GM18907 (cell line): ENCODE results near the gene CAMTA1.

Experiments used
- ATAC-seq: cut with Tn5 transposase; IDR thresholded peaks from one replicate; pipeline ENCODE4 v1.9.1; 2021; ENCODE audit warnings: mild to moderate bottlenecking, moderate library complexity; ENCODE audit not compliant: unreplicated experiment

CAMTA1 gene

GRCh38 chr1:6779089-6779805, 6.0 kb upstream of the CAMTA1 start:
- ATAC-seq, result no peak

DNA sequence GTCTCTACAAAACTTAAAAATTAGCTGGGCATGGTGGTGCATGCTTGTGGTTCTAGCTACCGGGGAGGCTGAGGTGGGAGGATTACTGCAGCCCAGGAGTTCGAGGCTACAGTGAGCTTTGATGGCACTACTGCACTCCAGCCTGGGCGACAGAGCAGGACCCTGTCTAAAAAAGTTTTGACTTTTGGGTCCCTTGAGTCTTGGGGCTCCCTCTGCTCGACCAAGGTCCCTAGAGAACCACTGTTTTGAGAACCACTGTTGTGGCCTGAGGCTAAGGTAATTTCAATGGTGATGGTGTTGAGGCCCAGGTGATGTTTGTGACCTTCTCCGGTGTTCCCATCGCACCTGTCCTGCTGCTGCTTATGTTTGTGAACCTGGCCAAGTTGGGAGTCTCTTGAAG, 3.1 kb upstream of the CAMTA1 start:
- ATAC-seq, result no peak

DNA sequence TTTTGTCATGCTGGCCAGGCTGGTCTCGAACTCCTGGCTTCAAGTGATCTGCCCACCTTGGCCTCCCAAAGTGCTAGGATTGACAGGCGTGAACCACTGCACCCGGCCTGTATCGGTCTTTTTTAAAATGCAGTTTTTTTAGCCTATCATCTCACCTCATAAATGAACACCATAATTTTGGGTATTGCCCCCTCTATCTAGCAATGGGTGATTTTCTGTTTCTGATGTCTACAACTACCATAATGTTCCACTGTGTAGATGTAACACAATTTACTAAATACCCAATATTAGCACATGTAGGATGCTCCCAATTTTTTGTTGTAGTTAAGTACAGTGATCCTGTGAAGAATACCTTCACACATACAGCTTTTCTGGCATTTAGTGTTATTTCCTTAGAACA, 2.0 kb upstream of the CAMTA1 start:
- ATAC-seq, result no peak

DNA sequence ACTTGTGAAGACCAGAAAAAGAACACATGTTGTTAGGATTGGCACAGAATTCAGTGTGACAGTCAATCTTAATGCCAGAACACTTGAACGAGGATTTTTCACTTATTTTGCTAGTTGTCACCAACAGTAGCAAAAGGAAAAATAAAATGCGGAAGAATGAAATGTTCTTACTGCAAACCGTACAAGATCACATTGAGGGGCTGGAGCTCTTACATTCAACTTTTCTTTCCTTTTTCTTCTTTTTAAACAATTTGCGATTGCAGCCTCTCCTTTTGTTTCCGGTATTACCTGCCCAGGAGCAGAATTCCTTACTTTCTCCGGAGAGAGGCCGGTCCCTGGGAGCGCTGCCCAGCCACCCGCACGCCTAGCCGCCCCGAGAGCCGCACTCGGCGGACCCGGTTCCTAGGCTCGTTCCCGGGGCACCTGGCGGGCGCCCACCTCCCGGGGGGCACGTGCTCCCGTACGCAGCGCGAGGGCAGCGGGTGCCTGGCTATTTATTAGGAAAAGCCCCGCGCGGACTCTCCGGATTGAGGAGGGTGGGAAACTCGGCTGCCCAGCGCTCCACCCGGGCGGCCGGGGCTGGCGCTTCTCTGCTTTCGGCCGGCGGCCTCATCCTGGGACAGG, 1.2 kb upstream of the CAMTA1 start:
- peak; percentile 20 for ATAC-seq

GRCh38 chr1:6784560-6785317, 515 bp upstream of the CAMTA1 start:
- ATAC-seq, result peak; percentile 76

DNA sequence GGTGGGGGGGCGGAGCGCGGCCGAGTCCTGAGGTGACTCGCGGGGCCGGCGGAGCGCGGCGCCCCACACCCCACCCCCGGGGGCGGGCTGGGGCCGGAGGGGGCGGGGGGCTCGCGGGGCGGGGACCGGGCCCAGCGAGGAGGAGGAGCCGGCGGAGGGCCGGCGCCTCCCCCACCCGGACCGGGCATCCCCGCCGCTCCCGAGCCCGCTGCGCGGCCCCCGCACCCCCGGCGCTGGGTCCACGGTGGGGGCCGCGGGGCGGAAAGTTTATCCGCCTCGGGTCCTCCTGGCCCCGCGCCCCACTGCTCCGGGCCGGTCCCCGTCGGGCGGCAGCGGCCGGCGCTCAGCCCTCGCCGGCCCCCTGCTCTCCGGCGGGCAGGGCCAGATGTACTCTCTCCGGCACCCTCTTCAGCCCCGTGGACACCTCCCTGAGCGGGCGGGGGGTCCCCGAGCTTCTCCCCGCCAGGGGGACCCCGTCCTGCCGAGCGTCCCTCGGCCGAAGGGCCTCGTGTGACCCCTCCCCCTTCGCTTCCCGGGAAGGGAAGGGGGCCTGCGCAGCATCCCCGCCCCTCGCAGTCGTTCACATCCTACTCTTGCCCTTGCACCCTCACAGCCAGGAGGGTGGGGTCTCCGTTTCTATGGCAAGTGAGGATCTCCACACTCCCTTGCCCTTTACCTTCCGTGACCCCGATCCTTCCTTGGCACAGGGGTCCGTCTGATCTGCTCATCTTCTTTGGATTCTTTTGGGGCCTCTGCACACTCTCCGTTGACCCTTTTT, 663 bp downstream of the CAMTA1 start:
- ATAC-seq, result peak; percentile 8

DNA sequence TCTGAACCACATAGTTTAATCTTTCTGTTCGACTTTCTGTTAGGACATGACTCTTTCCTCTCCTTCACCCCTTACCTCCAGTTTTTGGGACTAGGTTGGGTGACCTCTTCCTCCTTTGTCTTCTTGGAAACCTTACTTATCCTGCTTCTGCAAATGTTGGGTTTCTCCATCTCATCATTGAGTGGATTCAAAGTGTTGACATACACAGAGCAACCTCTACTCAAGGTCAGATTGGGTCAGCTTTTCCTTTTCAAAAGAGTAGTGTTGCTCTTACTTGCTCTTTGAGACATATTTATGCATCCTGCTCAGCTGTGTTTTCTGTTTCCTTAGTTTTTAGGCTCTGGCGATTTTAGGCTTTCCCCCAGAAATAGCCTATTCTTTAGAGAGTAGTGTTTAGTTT, 3.7 kb downstream of the CAMTA1 start:
- no peak for ATAC-seq

DNA sequence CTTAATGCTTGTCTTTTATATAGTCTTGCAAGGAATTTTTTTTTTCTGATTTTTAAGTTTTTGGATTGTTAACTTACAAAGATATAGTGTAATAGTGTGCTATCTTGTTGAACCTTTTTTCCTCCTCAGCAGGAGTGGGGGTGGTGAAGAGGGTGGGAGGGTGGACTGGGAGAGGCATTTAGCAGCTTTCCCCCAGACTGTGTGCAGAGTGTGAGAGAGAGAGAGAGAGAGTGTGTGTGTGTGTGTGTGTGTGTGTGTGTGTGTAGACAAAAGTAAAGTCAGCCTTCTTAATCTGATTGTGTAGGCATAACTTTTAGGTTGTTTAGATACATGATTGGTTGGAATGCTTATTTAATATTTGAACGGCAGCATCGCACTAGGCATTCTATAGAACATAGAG, 4.9 kb downstream of the CAMTA1 start:
- ATAC-seq, result no peak

DNA sequence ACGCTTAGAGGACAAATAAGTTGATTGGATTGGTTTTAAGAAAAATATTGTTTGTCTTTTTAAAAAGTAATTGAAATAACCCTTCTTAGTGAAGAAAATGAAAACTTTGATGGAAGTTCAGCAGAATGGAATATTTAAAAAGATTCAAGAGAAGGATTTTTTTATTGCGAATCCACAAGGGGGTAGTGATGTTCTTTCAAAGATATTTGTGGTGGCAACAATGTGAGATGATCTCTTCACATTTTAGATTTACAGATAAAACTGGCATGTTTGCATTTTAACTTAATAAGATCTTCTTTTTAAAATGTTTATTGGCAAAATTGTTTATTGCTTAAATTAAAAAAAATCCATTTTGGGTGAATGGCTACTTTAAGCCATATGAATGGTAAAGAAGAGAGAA, 8.9 kb downstream of the CAMTA1 start:
- ATAC-seq, result no peak

DNA sequence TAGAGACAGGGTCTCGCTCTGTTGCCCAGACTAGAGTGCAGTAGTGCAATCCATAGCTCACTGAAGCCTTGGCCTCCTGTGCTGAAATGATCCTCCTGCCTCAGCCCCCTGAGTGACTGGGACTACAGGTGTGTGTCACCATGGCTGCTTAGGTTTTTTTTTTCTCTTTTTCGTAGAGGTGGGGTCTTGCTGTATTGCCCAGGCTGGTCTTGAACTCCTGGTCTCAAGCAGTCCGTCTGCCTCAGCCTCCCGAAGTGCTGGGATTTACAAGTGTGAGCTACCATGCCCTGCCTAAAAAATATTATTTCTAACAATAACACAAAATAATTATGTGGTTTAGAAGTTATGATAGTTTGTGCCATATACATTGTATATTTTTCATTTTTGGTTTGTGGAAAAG, 9.9 kb downstream of the CAMTA1 start:
- no peak for ATAC-seq

DNA sequence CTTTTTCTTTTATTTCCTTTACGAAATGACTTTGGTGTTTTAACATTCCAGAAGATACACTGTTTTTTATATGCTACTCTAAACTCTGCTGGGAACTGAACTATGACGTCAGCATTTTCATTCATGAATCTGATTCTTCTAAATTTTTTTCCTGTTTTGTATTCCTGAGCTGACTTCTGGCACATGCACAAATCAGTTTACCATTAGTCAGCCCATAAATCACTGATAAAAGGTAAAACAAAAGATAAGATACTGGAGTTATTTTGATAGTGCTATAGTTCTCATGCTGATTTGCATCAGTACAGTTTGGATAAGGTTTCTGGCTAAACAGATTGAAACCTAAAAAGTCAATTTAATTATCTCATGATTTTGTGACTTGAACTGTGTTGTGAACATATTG, 10.4 kb downstream of the CAMTA1 start:
- no peak for ATAC-seq

DNA sequence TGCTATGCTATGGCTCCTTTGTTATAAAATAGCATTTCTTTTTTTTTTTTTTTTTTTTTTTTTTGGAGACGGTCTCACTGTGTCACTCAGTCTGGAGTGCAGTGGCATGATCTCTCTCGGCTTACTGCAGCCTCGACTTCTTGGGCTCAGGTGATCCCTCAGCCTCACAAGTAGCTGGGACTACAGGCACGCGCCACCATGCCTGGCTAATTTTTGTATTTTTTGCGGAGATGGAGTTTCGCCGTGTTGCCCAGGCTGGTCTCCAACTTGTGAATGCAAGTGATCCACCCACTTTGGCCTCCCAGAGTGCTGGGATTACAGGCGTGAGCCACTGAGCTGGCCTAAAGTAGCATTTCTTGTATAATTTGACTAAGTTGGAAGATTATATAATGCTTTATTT, 10.8 kb downstream of the CAMTA1 start:
- no peak for ATAC-seq

GRCh38 chr1:6799499-6799898, 14.2 kb downstream of the CAMTA1 start:
- no peak for ATAC-seq

DNA sequence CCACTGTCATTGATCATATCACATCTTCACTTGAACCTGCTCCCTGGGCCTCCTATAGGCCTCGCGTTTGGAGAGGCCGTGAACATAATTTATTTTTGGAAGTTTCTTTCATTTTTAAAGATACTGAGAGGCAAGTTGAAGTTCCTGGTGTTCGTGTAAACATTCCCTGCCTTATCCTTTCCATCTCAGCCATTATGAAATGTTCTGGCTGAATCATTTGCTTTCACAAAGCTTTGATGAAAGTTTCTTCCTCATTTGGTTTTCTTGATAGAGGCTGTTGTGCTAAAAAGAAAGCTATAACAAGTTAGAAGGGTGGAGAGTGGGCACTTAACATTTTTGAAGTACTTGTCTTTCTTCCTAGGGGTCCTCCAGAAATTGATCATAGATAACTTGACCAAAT, 15.5 kb downstream of the CAMTA1 start:
- no peak for ATAC-seq

- no peak for ATAC-seq
Measured at GRCh38 chr1:6801199-6801598, 15.9 kb downstream of the CAMTA1 start.

GRCh38 chr1:6801966-6802365, 16.7 kb downstream of the CAMTA1 start:
- no peak for ATAC-seq

GRCh38 chr1:6802454-6802853, 17.2 kb downstream of the CAMTA1 start:
- no peak for ATAC-seq

DNA sequence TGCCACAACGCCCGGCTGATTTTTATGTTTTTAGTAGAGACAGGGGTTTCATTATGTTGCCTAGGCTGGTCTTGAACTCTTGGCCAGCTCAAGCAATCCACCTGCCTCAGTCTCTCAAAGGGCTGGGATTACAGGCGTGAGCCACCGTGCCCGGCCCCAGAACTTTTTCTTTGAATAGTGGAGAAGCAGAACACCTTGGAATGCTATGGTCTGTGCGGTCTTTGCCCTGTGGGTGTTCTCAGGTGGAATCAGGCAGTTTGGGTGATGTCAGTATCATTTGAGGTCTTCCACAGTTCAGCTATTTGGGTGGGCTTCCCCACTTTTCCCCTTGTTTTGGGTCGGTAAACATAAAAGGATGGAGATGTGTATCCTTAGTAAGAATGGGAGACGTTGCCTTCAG, 17.6 kb downstream of the CAMTA1 start:
- no peak for ATAC-seq

DNA sequence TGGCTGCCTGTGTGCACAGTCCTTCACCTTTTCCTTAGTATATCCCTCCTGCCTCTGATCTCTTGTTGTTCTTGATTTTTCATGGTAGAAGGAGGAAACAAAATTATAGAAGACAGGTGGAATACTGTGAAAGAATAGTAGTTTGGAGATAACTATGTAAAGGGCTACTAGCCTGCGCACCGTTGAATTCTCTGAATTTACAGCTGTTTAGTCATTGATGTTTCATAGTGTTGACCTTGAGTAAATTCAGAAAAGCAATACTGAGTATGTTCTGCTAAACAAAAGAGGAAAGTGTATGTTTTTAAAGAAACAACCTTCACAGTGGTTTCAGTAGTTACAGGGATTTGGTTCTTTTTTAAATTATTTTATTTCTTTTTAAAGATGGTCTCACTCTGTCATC, 18.1 kb downstream of the CAMTA1 start:
- ATAC-seq, result no peak

DNA sequence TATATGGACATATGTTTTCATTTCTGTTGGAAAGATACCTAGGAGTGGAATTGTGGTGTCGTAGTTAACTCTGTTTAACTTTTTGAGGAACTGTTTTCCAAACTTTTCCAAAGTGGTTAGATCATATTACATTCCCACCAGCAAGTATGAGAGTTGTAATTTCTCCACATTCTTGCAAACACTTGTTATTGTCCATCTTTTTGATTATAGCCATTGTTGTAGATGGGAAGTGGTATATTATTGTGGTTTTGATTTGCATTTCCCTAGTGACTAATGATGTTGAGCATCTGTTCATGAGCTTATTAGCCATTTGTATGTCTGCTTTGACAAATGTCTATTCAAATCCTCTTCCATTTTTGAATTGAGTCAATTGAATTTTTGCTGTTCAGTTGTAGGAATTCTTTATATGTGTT, 19.8 kb downstream of the CAMTA1 start:
- no peak for ATAC-seq

GRCh38 chr1:6807782-6808181, 22.5 kb downstream of the CAMTA1 start:
- no peak for ATAC-seq
